ENCODE results near the gene CTSZ.

Gene CTSZ

DNA sequence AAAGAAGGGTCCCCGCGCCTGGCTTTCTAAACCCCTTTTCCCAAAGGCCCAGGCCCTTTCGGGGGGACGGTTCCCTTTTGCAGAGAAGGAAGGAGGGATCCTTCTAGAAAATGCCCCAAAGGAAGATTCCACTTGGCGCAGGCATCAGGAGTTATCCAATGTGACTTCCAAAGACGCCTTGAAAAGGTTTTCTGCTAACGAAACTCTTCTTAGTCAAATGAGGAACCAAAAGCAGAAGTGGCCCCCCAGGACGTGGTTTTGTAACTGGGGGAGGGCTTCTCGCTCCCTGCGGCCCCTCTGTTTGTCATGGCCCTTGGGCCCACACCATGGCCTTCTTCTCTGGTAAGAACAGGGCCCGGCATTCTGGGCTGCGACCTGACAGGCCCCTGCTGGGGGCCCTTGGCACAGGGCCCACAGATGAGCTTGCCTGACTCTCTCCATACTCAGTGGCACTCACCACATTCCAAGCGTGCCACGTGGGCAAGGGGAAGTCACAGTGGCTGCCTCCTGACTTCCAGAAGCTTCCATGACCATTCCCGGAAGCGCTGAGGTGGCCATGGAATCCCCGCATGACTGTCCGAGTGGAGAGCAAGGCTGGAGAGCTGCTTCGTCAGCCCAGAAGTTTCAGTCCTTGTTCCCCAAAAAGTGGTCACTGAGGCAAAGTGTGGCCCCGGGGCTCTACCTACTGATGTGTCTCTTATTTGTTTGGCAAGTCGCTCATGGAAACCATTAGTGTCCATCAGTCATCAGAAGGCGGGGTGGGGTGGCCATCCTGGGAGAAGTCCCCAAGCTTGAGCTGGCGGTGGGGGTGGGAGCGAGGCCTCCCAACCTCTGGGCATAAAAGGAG is 834 bp upstream of the CTSZ start:
- DNase-seq (ENCODE audit: low read depth in 1 of 2, low spot score in 1 of 2), result peak; percentile 78 to 91
- Histone ChIP-seq H3K4me3 (replicated peaks; ENCODE audit: insufficient read depth, low read length) (peak overlapping the region; percentile 59), H3K27ac (replicated peaks) (peak overlapping the region; percentile 87), H3K27me3 (ENCODE audit: insufficient read depth, poor library complexity, severe bottlenecking) (no peaks in the 10 kb centered on the region)
- TF ChIP-seq POLR2AphosphoS5 (IDR thresholded peaks at IDR 0.05; ENCODE audit: low read depth) (peak; percentile 48; the same call in 1 of the 2 replicates), SPI1 (IDR thresholded peaks at IDR 0.05; ENCODE audit: borderline replicate concordance, low read depth) (peak; percentile 97)
- TF ChIP-seq, protein P1, sequence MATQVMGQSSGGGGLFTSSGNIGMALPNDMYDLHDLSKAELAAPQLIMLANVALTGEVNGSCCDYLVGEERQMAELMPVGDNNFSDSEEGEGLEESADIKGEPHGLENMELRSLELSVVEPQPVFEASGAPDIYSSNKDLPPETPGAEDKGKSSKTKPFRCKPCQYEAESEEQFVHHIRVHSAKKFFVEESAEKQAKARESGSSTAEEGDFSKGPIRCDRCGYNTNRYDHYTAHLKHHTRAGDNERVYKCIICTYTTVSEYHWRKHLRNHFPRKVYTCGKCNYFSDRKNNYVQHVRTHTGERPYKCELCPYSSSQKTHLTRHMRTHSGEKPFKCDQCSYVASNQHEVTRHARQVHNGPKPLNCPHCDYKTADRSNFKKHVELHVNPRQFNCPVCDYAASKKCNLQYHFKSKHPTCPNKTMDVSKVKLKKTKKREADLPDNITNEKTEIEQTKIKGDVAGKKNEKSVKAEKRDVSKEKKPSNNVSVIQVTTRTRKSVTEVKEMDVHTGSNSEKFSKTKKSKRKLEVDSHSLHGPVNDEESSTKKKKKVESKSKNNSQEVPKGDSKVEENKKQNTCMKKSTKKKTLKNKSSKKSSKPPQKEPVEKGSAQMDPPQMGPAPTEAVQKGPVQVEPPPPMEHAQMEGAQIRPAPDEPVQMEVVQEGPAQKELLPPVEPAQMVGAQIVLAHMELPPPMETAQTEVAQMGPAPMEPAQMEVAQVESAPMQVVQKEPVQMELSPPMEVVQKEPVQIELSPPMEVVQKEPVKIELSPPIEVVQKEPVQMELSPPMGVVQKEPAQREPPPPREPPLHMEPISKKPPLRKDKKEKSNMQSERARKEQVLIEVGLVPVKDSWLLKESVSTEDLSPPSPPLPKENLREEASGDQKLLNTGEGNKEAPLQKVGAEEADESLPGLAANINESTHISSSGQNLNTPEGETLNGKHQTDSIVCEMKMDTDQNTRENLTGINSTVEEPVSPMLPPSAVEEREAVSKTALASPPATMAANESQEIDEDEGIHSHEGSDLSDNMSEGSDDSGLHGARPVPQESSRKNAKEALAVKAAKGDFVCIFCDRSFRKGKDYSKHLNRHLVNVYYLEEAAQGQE (IDR thresholded peaks at IDR 0.05; ENCODE audit: insufficient replicate concordance, low read depth), result no peak

DNA sequence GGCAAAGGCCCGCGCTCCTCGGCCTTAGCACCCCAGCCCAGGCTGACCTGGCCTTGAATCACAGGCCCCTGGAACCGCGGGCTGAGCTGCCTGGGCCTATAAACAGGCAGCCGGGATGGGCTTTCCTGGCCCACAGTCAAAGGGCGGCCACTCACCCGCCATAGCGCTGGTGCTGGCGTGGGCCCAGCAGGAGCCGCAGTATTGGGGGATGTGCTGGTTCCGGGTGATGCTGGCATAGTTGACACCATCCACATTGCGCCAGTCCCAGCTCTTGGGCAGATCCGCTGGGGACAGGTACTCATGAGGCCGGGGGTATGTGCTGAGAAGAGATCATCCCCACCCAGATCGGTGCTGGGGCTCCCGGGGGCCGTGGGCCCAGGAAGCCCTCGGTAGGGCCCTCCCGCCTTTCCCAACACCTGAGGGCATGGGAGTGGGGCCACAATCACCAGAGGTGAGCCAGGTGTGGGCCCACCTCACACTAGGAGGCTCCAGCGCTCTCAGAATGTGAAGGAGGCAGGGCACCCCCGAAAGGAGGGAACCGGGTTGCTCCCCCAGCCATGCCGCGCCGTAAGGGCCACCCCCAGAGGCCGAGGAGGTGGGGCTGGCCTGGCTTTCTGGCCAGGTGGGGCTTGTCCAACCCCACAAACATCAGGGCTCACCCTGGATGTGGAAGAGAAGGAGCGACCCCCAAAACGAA is 739 bp downstream of the CTSZ start:
- no peak for DNase-seq (ENCODE audit: low read depth in 1 of 2, low spot score in 1 of 2)
- H3K27me3 ChIP-seq (ENCODE audit: insufficient read depth, poor library complexity, severe bottlenecking), result no peaks in the 10 kb centered on the region
- H3K27ac ChIP-seq (replicated peaks), result peak overlapping the region; percentile 68
- TF ChIP-seq POLR2AphosphoS5 (IDR thresholded peaks at IDR 0.05; ENCODE audit: low read depth), result no peak
- peak overlapping the region; percentile 59 for H3K4me3 ChIP-seq (replicated peaks; ENCODE audit: insufficient read depth, low read length)

DNA sequence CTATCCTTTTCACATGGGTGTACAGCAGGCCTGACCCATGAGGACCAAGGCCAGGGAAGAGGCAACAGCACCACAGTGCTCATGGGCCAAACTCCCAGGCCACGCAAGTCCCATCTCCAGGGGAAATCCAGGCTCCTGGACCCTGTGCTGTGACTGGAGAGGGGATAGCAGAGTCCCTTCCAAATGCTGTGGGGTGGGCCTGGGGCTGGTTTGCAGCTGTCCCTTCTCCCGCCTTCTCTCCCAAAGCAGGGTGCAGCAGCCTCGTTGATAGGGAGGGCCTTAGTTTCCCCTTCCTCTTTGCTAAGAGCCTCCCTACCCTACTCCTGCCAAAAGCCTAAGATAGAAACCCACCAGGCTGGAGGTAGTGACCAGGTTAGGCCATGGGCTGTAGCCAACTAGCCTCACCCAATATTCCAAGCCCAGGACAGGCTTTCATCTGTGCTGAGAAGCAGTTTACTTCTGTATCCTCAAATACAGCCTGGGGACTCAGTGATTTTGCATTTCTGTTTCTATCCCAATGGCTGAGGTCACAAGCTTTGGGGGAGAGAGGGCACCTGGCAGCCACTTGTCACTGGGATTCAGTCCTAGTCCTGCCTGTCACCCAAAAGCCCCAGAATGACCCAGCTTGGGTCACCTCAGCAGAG is 1.4 kb downstream of the CTSZ start:
- peak overlapping the region; percentile 59 for H3K4me3 ChIP-seq (replicated peaks; ENCODE audit: insufficient read depth, low read length)
- no peak for TF ChIP-seq SPI1 (IDR thresholded peaks at IDR 0.05; ENCODE audit: borderline replicate concordance, low read depth)
- TF ChIP-seq, protein P1 (IDR thresholded peaks at IDR 0.05; ENCODE audit: insufficient replicate concordance, low read depth), result no peak
- no peak for TF ChIP-seq GABPA (IDR thresholded peaks at IDR 0.05; ENCODE audit: low read depth)
- TF ChIP-seq, protein P2, sequence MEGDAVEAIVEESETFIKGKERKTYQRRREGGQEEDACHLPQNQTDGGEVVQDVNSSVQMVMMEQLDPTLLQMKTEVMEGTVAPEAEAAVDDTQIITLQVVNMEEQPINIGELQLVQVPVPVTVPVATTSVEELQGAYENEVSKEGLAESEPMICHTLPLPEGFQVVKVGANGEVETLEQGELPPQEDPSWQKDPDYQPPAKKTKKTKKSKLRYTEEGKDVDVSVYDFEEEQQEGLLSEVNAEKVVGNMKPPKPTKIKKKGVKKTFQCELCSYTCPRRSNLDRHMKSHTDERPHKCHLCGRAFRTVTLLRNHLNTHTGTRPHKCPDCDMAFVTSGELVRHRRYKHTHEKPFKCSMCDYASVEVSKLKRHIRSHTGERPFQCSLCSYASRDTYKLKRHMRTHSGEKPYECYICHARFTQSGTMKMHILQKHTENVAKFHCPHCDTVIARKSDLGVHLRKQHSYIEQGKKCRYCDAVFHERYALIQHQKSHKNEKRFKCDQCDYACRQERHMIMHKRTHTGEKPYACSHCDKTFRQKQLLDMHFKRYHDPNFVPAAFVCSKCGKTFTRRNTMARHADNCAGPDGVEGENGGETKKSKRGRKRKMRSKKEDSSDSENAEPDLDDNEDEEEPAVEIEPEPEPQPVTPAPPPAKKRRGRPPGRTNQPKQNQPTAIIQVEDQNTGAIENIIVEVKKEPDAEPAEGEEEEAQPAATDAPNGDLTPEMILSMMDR (IDR thresholded peaks at IDR 0.05; ENCODE audit: insufficient read depth, low read length), result no peak
- TF ChIP-seq POLR2AphosphoS5 (IDR thresholded peaks at IDR 0.05; ENCODE audit: low read depth), result no peak
- no peak for DNase-seq (ENCODE audit: low read depth in 1 of 2, low spot score in 1 of 2)
- H3K27ac ChIP-seq (replicated peaks), result peak overlapping the region; percentile 68
- no peaks in the 10 kb centered on the region for H3K27me3 ChIP-seq (ENCODE audit: insufficient read depth, poor library complexity, severe bottlenecking)

DNA sequence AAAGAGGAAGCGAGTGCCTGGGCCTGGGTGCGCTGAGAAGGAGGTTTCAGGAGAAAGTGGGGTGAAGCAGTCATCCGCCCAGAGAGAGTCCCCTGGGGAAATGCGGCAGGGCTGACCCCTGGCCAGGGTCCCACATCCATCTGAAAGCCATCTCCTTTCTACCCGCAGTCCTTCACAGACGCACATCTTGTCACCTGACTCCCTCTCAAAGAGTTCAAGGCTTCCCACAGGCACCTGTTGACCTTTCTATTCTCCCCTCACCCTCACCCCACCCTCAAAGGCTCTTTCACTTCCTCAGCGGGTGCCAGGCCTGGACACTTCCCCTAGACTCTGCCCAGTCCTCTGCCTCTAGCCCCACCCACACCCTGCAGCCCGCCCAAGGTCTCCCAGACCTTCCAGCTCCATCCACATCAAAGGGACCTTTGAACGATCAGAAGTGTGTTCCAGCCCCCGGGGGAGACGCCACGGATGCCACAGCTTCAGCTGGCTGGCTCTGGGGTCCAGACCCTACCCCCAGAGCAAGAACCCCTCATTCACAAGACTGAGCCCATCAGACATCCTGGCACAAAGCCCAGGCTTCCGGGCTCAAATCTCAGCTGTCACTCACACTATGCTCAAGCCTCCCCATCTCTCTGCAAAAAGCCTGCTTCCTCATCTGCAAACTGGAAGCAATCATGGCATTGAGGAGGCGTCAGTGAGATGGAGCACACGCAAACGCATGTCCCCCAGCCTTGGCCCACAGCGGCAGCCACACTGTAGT is 2.1 kb downstream of the CTSZ start:
- DNase-seq (ENCODE audit: low read depth in 1 of 2, low spot score in 1 of 2), result peak; percentile 82 to 83
- 0 out of 2 replicates have a peak, but pooled peaks have one; percentile 21 for TF ChIP-seq POLR2AphosphoS5 (IDR thresholded peaks at IDR 0.05; ENCODE audit: low read depth)
- TF ChIP-seq, protein P2 (IDR thresholded peaks at IDR 0.05; ENCODE audit: insufficient read depth, low read length), result no peak
- peak; percentile 22; the same call in 1 of the 2 replicates for TF ChIP-seq SPI1 (IDR thresholded peaks at IDR 0.05; ENCODE audit: borderline replicate concordance, low read depth)
- TF ChIP-seq, protein P1 (IDR thresholded peaks at IDR 0.05; ENCODE audit: insufficient replicate concordance, low read depth), result no peak
- peak overlapping the region; percentile 53 for H3K27ac ChIP-seq (replicated peaks)
- H3K27me3 ChIP-seq (ENCODE audit: insufficient read depth, poor library complexity, severe bottlenecking), result no peaks in the 10 kb centered on the region
- H3K4me3 ChIP-seq (replicated peaks; ENCODE audit: insufficient read depth, low read length), result peak overlapping the region; percentile 59
